Measurements from ENCODE around the gene PMEPA1.

The PMEPA1 gene

DNA sequence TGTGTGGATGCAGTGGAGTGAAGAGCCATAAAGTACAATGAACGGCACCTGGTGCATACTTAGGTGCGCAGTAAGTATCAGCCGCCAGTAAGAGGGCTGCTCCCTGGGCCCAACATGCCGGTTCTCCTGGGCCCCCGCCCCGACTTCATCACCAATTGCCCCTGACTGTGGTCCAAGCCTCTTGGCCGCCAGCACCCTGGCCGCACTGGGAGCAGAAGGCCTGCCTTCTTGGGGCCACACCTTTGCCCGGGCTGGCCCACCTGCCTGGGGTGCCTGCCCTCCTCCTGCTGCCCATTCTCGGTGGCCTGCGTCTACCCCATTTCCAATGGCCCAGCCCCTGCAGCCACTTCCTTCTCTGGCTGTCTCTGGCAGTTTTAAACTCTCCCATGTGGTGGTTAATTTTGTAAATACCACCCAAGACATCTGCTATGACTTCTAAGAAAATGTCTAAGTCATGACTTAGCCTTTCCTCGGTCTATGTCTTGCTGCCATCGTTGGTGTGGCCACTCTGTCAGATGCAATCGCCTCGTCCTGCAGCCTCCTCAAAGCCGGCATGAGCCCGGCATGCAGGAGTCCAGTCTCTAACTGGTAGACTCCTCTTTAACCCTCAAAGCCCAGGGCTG lies 36.8 kb downstream of the PMEPA1 start:
- DNase-seq: no peak

DNA sequence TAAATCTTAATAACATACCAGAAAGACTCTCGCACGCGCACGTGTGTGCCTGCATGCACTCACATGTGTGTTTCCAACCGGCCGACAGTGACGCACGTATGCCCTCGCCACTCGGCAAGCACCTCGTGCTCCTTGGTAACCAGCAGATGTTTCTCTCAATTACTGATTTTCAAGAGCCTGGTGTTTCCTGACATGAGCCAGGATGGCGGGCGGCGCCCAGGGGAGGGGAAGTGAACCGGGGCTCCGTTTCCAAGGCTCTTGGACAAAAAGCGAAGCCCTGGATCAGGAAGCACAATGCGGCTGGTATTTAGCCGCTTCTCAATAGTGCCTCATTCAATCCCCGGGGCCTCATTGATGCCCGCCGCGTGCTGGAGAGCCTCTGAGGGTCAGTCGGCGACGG lies 37.7 kb downstream of the PMEPA1 start:
- no peak for DNase-seq

DNA sequence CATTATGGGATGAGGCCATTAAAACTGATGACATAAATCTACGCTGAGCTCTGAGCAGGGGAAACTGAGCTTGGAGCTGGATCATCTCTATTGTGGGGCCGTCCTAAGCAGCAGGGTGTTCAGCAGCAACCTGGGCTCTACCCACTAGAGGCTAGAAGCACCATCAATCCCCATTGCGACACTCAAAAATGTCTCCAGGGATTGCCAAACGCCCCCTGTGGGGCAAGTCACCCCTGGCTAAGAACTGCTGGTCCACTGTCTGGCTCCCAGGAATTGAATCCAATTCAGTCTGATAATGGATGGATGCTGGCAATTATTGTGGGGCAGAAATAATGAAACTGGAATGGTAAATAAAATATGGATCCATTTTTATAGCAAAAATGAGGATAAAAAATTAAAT lies 38.2 kb downstream of the PMEPA1 start:
- DNase-seq: no peak

DNA sequence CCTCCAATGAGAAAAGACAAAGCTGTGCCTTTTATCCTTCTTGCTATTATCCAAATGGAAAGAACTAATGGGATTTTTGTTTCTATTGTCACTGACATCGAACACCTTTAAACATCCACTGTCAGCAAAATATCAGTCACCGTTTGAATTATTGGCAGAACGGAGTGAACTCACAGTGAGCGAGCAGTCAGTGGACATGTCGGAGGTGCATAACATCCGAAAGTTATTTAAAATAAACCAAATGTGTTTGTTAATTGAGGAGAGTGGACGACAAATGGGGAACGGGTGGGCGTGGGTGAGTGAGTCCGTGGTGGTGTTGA lies 38.8 kb downstream of the PMEPA1 start:
- no peak for DNase-seq

DNA sequence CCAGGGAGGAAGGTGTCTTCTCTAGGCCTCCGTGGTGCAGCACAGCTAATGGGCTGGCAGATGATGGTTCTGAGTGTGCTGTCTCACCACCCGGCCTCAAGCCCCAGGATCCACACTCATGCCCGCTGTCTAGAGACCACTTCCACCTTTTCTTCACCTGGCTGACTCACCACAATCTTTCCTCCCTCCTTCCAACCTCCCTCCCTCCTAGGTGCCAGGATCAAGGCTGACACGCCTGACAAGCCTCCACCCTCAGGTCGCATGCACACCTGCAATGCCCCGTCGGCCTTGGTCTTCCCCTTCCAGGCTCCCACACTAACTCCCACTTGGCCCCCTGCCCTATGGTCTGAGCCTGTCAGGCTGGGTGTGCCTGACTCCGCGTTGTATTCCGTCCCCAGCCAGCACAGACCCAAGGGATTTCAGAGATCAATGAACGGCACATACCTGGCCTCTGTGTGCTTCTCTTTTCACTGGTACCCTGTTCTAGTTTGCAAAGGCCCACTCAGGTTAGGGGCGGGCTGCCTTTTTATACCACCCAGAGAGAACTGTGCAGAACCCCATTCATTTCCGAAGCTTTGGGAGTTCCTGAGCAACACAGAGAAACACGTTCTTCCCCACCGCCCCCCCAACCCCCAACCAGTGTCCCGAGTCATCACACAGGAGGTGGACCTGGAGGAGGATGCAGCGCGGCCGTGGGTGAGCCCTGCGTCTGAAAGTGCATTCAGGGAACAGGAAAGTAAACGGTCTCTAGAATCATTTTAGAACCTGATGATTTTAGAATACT lies 39.3 kb downstream of the PMEPA1 start:
- no peak for DNase-seq

DNA sequence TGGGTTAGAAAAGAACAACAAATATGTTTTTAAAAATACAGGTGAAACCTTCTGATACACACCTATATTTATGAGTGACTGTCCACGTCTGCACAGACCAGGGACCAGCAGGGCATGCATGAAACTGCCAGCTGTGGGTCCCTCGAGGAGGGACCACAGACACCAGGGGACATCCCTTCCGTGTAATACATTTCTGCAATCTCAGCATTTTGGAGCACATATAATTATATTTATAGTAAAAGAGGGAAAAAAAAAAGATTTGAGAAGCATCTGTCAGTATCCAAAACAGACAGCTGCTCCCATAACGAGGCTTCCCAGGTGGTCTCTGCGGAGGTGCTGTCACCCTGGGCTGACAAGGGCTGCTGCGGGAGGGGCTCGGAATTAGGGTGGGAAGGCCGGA lies 40.2 kb downstream of the PMEPA1 start:
- no peak for DNase-seq

DNA sequence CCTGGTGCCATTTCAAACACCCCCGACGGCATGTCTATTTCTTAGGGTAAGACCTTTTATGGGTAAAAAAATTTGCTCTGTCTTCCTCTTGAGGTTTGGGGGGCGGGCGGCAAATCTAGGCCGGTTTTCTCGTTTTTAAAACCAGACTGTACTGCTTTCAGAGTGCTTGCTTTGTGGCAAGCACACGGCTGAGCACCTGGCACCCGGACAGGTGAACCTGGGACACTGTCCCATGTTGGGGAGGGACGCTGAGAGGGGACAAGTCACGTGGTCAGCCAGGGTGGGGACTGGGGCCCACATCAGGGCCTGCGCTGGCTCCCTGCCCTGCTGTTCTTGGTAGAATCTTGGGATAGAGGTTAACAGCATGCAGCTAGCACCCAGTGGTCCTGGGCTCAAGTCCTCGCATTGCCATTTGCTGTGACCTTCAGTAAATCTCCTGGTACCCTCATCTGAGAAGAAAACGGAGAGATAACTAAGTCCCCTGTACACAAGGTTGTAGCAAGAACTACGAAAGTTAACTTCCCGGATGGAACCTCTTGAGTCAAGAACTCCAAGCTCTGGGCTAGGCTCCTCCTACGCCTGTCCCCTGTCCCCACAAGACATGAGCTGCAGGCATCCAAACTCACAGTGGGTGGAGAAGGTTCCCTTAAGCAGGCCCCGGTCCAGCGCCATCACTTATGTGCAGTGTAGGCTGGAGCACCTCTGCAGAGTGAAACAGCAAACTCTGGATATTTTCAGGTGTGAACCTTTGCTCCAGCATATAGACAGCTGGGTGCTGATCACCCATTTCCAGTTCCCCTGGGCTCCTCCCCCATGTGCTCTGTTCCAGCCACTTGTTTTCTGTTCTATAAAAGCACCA lies 41.7 kb downstream of the PMEPA1 start:
- no peak for DNase-seq

DNA sequence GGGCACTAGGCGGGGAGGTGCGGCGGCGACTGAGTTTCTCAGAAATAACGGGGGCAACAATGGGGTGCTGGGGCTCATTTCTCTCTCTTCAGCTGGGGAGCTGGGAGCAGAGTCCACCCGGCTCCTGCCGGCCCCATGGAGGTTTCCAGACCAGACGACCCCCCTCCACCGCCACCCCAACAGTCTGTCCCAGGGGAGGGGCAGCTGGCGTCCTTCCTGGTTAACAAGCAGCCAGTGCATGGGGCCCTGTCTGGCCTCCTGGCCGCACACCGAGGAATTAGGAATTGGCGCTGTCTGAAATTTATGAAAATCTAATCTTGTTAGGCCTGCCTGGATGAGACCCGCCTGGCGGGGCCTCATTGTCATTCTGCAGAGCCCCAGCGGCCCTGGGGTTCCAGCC lies 42.4 kb downstream of the PMEPA1 start:
- DNase-seq: no peak

DNA sequence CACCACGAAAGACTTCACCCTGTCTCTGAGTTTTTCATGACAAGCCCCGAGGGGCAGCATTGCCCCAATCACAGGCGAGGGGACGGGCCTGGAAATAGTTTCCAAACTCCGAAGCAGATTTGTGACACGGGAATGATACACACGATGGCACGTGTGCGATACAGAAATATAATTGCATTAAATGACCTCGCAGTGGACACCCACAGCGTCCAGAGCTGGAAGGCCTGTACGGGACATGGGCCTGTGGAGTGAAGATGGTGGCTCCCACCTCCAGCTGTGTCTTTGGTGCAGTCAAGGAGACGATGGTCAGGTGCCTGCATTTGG lies 43.0 kb downstream of the PMEPA1 start:
- no peak for DNase-seq

DNA sequence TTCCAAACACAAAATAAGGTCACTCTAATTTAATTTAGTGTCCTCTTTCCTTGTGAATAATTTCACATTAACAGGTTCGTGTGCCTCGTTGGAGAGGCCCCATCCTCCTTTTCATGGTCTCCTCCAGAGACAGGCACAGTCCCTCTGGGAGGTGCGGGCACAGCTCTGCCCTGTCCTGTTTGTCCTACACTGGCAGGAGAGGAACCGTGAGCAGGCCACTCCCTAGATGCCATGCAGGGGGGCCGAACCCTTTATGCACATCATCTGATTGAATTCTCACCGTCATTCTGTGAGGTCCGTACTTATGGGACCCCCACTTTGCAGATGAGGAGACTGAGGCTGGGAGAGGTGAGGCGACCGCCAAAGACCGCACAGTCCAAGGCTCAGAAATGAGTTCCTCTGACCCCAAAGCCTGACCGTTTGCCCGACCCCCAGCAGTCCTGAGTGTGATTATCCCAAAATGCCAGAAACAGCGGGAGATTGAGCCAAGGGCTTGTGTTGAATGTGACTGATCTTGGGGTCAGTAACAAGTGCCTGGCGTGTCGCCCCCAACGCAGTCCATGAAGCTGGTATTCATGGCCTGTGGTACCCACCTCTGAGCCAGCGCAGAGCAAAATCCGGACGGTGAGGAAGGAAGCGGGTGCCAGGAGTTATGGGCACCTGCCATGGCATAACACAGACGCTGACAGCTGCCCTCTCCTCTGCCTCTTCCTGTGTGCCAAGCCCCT lies 43.5 kb downstream of the PMEPA1 start:
- no peak for DNase-seq

DNA sequence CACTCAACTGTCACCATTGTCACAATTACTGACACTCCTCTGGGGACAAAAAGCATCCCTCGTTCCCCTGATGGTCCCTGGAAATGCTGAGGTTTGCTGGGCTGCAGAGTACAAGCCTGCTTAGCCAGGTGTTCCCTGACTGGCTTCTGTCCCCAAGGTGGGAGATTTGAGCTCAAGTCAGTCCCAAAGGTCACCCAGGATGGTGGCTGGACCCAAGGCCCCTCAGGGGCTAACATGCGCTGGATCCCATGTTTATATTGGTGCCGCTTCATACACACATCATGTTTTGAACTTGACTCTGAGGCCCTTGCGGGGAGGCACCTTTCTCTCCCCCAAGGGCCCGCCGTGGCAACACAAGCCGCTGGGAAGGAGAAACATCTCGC lies 44.2 kb downstream of the PMEPA1 start:
- DNase-seq: no peak

DNA sequence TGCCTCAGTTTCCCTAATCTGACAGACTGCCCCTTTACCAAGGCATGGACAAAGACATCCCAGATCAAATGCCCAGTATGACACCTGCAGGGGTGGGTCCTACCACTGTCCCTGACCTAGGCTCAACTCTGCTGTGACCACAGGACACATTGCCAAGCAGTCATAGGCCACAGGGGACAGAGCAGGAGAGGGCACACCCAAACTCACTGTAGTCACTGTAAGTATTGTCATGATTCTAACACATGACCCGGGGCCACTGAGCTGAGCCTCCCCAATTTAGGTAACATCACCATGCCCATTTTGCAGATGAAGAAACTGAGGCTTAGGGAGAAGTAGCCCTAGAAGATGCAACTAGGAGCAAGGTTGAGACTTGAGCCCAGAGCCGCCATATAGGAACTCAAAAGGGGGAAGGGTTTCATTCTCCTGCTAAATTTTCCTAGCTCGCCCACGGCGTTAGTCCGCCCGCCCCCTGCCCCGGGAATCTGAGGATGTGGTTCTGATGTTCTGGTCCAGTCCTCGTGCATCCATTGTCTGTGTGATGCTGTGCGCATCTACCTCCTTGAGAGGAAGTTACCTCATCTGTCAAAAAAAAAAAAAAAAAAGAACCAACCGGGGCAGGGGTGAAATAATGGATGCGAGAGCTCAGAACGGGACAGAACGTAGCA lies 44.8 kb downstream of the PMEPA1 start:
- no peak for DNase-seq

DNA sequence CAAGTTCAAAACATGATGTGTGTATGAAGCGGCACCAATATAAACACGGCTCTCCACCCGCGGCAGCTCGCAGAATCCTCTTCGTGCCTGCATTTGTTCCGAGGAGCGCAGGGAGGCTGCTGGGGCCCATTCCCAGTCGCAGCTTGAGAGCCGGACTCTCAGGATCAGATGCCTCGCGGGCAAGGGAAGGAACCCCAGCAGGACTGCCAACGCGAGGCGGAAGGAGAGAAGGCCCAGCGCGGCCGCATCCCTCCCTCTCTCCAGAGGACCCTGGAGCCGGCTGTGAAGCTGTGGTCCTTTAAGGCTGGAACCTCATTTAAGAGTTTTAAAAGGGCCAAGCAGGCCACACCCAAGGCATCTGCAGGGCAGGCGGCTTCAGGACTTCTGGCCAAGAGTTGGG lies 45.3 kb downstream of the PMEPA1 start:
- DNase-seq: no peak

DNA sequence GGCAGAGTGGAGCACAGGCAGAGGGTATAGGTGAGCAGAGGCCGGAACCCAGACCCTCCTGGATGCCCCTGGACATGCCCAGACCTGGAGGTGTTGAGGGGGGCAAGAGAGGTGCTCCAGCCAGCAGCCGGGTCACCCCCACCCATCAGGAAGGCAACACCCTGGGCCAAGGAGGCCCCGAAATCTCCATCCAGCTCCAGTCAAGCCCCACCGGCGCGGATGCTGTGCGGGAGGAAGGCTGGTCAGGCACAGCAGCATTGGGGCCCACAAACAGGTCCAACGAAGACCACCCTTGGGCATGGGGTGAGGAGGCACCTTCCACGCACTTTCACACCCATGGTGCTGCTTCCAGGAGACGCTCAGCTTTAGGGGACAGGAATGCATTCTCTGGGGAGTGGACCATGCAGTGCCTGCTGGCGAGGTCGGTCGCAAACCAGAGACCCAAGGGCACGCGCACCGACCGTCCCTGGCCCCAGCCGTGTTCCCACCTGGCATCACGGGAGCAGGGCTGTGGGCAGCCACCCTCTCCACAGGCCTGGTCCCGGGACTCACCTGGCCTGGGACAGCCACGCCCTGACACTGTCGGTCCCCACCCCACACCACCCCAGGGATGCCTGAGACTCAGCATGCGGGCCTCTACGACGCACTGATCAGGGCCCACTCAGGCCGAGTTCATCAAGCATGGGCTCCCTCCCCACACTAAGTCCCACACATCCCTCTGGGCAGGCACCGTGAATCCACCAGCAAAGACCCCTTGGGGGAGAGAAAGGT lies 45.9 kb downstream of the PMEPA1 start:
- no peak for DNase-seq

DNA sequence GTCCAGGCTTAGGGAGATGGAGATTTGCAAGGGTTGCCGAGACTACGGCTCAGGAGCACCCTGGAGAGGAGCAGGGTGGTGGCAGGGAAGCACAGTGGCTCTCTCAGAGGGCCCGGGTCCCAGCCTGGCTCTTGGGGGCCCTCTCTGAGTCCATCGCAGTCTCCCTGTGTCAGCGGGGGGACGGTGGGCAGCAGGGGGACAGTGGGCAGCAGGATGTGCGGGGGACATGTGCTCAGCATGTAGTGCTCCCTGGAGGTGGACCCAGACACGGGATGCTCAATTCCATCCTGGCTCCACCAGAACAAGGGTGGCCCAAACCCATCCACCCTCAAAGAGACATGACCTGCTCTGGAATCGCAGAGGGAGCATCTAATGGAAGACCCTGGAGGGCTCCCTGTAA lies 46.6 kb downstream of the PMEPA1 start:
- no peak for DNase-seq

DNA sequence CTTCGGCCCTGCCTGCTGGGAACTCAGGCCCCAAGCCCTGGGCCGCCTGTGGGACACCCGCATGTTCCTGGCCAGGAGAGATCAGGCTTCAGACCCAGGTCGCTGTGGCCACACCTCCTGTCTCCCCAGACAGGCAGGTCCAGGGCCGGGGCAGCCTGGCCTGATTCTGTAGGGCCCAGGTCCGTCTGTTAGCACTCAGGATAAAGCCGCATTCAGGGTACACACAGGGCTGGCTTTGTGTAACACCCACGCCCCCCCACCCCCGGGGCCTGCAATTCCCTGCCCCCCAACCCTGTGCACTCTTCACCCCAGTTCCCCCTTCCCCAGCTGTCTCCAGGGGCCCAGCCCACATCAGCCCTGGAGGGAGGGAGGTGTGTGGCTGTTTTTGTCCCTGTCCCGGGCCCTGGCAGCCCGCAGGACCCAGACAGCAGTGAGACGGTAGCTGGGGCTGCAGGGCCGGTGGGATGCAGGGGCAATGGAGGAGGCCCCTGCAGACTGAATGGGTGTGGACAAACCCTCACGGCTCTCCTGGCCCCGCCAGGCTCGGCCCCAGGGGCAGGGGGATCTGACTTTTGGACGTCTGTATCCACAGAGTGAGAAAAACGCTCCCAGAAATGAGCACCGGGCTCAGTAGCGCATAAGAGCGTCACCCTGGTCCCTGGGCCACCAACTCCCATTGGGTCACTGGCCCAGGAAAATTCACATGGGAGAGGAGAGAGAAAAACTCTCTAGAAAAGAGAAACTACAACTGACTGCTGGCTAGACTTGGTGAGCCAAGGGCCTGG lies 47.2 kb downstream of the PMEPA1 start:
- DNase-seq: no peak

DNA sequence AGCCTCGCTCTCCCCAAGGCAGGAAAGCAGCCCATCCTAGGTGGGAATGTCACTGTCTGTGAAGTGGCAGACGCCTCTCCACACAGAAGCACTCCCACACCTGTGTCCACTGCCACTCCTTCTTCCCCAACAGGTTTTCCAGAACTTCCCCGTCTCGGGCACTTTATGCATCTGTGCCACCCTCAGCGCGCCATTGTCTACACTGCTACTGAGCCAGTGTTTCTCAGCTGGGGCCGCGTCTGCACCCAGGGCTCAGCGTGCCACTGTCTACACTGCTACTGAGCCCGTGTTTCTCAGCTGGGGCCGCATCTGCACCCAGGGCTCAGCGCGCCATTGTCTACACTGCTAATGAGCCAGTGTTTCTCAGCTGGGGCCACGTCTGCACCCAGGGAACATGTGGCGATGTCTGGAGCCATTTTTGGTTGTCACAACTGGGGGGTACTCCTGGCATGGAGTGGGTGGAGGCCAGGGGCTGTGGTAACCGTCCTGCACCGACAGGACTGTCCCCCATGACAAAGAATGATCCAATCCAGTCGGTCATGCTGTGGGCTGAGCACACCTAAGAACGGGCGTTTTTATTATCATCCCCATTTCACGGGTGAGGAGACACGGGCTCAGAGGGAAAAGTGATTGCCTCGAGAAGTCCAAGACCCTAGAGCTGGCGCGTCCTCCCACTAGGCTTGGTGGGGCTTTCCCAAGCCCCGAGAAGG lies 47.9 kb downstream of the PMEPA1 start:
- DNase-seq: no peak

DNA sequence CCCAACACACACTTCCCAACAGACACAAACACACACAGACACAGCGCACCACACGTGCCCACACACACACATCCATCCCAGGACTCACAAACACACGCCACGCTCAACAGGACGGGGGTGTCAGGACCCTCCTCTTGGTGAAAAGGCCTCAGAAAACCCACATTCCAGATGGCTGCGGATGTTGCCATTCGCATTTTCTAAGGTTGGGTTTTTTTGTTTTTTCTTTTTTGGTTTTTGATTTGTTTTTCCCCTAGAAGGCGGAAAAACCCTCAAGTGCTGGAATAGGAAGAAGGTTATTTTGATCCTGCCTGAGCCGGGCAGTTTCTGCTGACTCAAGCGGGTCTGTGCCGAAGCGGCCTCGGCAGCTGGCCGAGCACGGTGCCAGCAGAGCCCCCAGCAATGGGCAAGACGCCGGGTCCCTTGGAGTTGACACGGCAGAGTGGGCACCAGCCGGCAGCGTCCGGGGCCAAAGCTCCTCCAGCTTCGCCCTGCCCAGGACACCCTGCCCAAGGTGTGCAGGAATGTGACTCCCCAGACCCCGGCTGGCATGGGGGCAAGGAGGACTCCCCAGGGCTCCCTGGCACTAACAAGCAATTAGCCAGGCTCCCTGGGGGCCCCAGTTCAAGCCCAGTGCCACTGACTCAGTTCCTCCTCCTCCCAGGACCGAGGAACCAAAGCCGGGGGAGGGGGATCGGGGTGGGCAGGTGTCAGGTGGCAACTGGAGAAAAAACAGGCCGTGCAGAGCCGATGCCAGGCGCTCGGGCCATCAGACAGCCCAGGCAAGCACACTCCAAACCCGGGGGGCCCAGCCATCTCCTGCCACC lies 48.7 kb downstream of the PMEPA1 start:
- no peak for DNase-seq

DNA sequence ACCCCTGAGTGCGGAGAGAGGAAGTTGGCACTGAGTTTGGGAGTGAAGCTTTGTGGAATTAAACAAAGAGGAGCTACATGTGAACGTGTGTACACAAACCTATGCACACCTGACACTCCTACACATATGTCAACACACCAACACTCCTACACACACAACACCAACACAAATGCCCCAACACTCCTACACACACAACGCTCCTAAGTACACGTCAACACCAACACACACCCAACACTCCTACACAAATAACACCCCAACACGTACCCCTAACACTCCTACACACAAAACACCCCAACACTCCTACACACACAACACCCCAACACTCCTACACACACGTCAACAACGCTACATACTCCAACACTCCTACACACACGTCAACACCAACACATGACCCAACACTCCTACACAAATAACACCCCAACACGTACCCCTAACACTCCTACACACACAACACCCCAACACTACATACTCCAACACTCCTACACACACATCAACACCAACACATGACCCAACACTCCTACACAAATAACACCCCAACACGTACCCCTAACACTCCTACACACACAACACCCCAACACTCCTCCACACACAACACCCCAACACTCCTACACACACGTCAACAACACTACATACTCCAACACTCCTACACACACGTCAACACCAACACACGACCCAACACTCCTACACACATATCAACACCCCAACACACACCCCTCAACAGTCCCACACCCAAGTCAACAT lies 49.5 kb downstream of the PMEPA1 start:
- DNase-seq: no peak

Data from GF-D8 (cell line).